Activated CD8-positive, alpha-beta memory T cell treated with anti-CD3 and anti-CD28 coated beads, Interleukin-2, amount 50 U/mL, for 1 hour (primary cell): ENCODE measurements around the gene ACRV1.
A peak's percentile ranks its signal among the peaks of the same experiment; 100 is the strongest.

Experiments used
- DNase-seq: peaks from one replicate; pipeline ENCODE4 v3.0.0-alpha.2; 2020; ENCODE audit errors: extremely low read depth

Gene ACRV1

DNA sequence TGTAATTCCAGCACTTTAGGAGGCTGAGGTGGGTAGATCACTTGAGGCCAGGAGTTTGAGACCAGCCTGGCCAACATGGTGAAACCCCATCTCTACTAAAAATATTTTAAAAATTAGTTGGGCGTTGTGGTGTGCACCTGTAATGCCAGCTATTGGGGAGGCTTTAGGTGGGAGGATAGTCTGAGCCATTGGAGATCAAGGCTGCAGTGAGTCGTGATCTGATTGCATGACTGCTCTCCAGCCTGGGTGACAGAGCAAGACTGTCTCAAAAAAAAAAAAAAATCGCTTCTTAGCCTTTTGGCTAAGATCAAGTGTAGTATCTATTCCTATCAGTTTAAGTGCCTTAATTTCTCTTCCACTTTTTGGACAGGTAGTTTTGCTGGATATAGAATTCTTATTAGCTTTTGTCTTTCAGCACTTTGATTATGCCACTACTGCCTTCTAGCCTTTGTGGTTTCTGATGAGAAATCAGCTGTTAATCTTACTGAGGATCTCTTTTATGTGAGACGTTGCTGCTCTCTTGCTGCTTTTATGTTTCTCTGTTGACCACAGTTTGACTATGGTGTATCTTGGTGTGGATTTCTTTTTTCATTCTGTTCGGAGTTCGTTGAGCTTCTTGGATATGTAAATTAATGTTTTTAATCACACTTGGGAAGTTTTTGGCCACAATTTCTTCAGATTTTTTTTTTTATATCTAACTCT lies 31.0 kb downstream of the ACRV1 start:
- DNase-seq, result no peak

DNA sequence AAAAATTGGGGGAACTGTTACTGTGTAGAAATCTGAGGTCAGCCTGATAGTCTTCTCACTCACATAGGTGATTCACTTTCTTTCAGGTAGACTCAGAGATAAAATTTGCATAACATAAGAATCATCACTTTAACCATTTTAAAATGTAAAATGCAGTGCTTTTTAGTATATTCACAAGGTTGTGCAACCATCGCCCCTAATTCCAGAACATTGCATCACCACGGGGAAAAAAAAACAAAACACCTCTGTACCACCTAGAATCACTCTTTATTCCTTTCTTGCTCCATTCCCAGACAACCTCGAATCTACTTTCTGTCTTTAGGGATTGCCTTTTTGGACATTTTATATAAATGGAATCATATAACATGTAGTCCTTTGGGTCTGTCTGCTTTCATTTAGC lies 34.8 kb downstream of the ACRV1 start:
- DNase-seq, result no peak

DNA sequence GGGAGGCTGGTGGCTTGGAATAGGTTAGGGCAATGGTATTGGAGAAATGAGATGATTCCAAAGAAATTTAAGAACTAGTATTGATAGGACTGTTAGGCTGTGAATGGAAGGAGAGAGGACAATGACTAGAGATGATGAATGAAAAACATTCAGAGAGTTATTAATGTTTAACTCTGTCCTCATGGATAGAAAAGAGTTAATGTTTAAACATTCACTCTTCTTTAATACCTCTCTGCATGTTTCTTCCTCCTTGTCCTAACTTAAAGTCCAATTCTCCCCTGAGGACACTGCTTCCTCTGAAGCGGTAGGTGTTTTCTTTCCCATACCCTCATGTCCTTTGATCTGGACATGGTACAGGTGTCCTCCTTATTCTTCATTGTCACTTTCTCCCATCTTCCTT lies 42.3 kb downstream of the ACRV1 start:
- DNase-seq, result no peak

DNA sequence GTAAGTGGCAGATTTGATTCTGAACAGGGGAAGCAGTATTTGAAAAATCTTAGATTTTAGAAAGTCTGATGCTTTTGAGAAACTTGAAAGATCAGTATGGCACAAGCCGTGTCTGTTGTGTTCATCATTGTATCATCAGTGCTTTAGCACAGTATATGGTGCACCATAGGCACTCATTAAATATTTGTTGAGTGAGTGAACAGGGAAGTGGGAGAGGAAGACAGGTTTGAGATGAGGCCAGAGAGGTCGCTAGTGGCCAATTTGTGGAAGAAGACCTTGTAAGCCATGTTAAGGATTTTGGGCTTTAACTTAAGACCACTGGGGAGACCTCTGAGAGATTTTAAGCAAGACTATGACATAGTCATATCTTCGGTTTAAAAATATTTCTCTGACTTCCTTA lies 42.8 kb downstream of the ACRV1 start:
- DNase-seq, result no peak

- DNase-seq, result no peak
Observed at GRCh38 chr11:125627236-125627910, 53.3 kb downstream of the ACRV1 start.

DNA sequence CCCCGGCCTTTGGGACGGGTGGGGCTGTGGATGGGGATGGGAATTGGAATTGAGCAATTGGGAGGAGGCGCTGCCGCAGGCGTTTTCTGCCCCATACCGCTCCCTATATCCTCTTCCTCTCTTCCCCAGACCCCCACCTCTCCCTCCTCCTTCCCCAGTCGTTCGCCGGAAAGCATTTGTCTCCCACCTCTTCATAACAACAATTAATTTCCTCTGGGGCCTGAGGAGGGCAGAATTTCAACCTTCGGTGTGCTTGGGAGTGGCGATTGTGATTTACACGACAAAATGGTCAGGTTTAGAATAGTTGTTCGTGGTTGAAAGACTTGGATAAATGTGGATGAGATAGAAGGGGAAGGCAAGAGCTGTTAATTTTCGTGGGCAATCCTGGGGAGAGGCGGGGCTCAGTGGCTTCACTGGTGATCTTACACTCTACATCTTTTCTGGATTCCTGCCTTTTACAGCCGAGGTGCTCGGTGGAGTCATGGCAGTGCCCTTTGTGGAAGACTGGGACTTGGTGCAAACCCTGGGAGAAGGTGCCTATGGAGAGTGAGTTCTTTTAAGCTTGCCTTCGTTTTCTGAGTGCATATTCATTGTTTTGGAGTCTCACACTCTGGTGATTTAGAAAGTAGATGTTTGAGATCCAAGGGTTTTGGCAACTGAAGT lies 54.2 kb downstream of the ACRV1 start:
- no peak for DNase-seq

DNA sequence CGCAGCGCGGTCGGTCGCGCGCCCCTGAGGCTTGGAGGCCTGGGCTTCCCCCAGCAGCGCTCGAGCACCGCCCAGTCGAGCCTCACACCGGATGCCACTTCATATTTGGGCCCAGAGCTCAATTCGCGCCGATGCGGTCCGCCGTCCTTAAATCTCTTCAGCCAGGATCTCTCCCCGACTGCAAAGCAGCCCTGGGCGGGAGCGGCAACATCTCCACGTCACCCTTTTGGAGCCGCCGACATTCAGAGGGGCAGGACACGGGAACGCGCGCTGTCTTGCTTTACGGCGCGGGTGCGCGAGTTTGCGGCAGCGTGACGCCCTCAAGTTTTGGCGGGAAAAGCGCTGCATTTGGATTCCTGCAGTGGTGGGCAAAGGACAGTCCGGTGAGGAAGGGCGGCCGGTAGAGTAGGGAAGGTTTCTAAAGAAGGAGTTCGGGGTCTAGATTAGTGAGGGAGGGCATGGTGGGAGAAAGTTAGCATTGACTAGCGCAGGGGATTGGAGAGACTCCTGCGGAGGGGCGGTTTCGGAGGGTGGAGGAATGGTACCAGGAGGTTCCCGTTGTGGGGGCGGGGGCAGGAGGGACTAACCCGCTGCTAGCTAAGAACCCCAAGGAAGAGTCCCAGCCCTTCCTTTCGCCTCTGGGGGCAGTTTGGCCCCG lies 54.9 kb downstream of the ACRV1 start:
- peak; percentile 38 for DNase-seq

- DNase-seq, result no peak
Observed at GRCh38 chr11:125625225-125625629, 55.4 kb downstream of the ACRV1 start.

GRCh38 chr11:125624756-125625213 lies 55.9 kb downstream of the ACRV1 start, which contains the start of gene CHEK1:
Gene CHEK1, plus strand, starts transcription at chr11:125625163. Its CDS starts 1,606 bp downstream, at chr11:125626769.
- no peak for DNase-seq

GRCh38 chr11:125623064-125623463 lies 57.6 kb downstream of the ACRV1 start:
- no peak for DNase-seq

DNA sequence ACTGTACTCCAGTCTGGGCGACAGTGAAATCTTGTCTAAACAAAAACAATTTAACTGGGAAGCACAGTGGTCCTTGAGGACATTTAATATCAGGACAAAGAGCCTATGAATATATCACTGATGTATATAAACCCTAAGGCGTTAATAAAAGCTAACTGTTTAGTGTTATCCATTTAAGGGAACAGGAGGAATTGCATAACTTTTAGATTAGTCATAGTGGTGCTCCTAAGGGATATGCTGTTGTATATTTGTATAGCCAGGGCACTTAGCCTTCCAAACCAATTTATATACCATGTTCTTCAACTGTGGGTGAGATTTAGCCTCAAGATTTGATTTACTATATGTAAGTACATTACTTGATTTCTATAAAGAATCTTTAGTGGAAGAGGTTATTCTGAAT lies 58.7 kb downstream of the ACRV1 start:
- no peak for DNase-seq
